Natural killer cell (primary cell): Measurements from ENCODE around the gene LIMS1. TPM values are rescaled to one million over a fixed set of nuclear protein-coding genes. Genes with fewer than 3 reads are reported as not detected.
"Not testable (repeated sequence)": the region's sequence is repeated elsewhere in the genome, so short reads cannot be mapped to it uniquely, and the experiment has no call there.

ENCODE experiments used
- ATAC-seq, 3 donors: fragments of 150-1000 bp in 2 of 3; fragments of 200-7000 bp in 1 of 3; cut with Tn5 transposase; 1 replicate in 1 of 3; 2 replicates in 2 of 3; pipeline ENCODE4 v1.10.0; 2021; ENCODE audit warnings: mild to moderate bottlenecking in 2 of 3, moderate library complexity in 2 of 3
- DNase-seq, 2 donors: peaks; one replicate each; pipeline versions ENCODE4 v3.0.0 to v3.0.0-alpha.2; 2013 to 2021; ENCODE audit warnings: mixed read lengths in 1 of 2
- H3K27ac ChIP-seq: one replicate; pipeline ENCODE4 v1.5.1; 2013; ENCODE audit warnings: mild to moderate bottlenecking, low read length
- H3K27me3 ChIP-seq: one replicate; pipeline ENCODE4 v1.6.1; 2013; ENCODE audit warnings: low read length; ENCODE audit not compliant: control insufficient read depth, insufficient read depth
- H3K36me3 ChIP-seq: one replicate; pipeline ENCODE4 v1.6.1; 2013; ENCODE audit warnings: low read length; ENCODE audit not compliant: control insufficient read depth, insufficient read depth
- H3K4me1 ChIP-seq: one replicate; pipeline ENCODE4 v1.6.1; 2013; ENCODE audit warnings: low read length; ENCODE audit not compliant: control insufficient read depth, insufficient read depth
- H3K4me3 ChIP-seq: one replicate; pipeline ENCODE4 v1.5.1; 2013; ENCODE audit warnings: low read length
- H3K9me3 ChIP-seq: one replicate; pipeline ENCODE4 v1.6.1; 2013; ENCODE audit warnings: low read length; ENCODE audit not compliant: control insufficient read depth, insufficient read depth
- H3K27ac Mint-ChIP-seq, 2 donors: one replicate each; pipeline ENCODE4 v1.8.0; 2022; ENCODE audit warnings: mild to moderate bottlenecking in 2 of 2, mixed read lengths in 2 of 2, moderate library complexity in 1 of 2
- H3K27me3 Mint-ChIP-seq, 2 donors: one replicate each; pipeline ENCODE4 v1.8.0; 2022; ENCODE audit warnings: low read depth in 2 of 2, mixed read lengths in 2 of 2
- H3K36me3 Mint-ChIP-seq: one replicate; pipeline ENCODE4 v1.8.0; 2022; ENCODE audit warnings: mixed read lengths
- H3K4me1 Mint-ChIP-seq, 2 donors: one replicate each; pipeline ENCODE4 v1.8.0; 2022; ENCODE audit warnings: mixed read lengths in 2 of 2
- H3K4me3 Mint-ChIP-seq: one replicate; pipeline ENCODE4 v1.8.0; 2022; ENCODE audit warnings: mild to moderate bottlenecking, moderate library complexity, mixed read lengths
- H3K9me3 Mint-ChIP-seq, 2 donors: one replicate each; pipeline ENCODE4 v1.8.0; 2022; ENCODE audit warnings: mixed read lengths in 2 of 2
- WGBS: methylation state at CpG from one replicate; pipeline ENCODE4 v1.1.7; 2013; ENCODE audit warnings: missing lambda C conversion rate; ENCODE audit not compliant: insufficient coverage; 5-methylcytosine and 5-hydroxymethylcytosine counted together
- intact Hi-C: fragments of 100-400 bp; cut with micrococcal nuclease; formaldehyde crosslinking; loops from one replicate; pipeline ENCODE4 v1.14.2; 2022
- total RNA-seq, 4 donors: library from RNA; stranded (reverse); fragments of 120-200 nt in 1 of 4; gene quantifications; one replicate each; pipeline versions ENCODE4 v1.2.3 to v1.2.4, GENCODE V29; 2013 to 2022
- TF ChIP-seq, protein P1 (sequence below): fragments of 200-600 bp; IDR thresholded peaks from one replicate; pipeline ENCODE4 v1.8.0; 2022; ENCODE audit warnings: antibody characterized with exemption

The LIMS1 gene
- total RNA-seq, 3 donors from 2014 or later (not counting 1 experiment from before 2014, with no cell fraction given), result 31.6 to 41.4 (median 34.8) TPM

DNA sequence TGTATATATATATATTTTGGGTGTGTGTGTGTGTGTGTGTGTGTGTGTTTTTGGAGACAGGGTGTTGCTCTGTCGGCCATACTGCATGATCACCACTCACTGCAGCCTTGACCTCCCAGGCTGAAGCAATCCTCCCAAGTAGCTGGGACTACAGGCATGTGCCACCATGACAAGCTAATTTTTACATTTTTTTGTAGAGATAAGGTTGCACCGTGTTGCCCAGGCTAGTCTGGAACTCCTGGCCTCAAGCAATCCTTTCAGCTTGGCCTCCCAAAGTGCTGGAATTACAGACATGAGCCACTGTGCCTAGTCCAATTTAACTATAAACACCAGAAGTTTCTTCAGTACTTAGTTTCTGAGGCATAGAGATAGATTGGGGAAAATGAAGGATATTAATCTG is 18.3 kb downstream of the LIMS1 start:
- no peak overlapping the region for H3K4me3 Mint-ChIP-seq
- intact Hi-C loops, result no loop called here
- H3K27ac Mint-ChIP-seq, result no peak overlapping the region
- H3K36me3 Mint-ChIP-seq, result no peaks in the 10 kb centered on the region
- Histone ChIP-seq H3K27me3 (no peaks in the 10 kb centered on the region), H3K27ac (no peak overlapping the region), H3K4me3 (no peak overlapping the region), H3K9me3 (no peaks in the 10 kb centered on the region), H3K36me3 (no peaks in the 10 kb centered on the region), H3K4me1 (no peaks in the 10 kb centered on the region)
- TF ChIP-seq, protein P1, sequence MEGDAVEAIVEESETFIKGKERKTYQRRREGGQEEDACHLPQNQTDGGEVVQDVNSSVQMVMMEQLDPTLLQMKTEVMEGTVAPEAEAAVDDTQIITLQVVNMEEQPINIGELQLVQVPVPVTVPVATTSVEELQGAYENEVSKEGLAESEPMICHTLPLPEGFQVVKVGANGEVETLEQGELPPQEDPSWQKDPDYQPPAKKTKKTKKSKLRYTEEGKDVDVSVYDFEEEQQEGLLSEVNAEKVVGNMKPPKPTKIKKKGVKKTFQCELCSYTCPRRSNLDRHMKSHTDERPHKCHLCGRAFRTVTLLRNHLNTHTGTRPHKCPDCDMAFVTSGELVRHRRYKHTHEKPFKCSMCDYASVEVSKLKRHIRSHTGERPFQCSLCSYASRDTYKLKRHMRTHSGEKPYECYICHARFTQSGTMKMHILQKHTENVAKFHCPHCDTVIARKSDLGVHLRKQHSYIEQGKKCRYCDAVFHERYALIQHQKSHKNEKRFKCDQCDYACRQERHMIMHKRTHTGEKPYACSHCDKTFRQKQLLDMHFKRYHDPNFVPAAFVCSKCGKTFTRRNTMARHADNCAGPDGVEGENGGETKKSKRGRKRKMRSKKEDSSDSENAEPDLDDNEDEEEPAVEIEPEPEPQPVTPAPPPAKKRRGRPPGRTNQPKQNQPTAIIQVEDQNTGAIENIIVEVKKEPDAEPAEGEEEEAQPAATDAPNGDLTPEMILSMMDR, result no peak
- H3K27me3 Mint-ChIP-seq, result no peaks in the 10 kb centered on the region
- H3K4me1 Mint-ChIP-seq, result peaks cover 16 to 17% of the 10 kb centered on the region in 2 donors
- ATAC-seq (no peak), DNase-seq (no peak)
- WGBS, result 96% methylated on average over 2 of the region's 2 CpGs
- no peaks in the 10 kb centered on the region for H3K9me3 Mint-ChIP-seq

DNA sequence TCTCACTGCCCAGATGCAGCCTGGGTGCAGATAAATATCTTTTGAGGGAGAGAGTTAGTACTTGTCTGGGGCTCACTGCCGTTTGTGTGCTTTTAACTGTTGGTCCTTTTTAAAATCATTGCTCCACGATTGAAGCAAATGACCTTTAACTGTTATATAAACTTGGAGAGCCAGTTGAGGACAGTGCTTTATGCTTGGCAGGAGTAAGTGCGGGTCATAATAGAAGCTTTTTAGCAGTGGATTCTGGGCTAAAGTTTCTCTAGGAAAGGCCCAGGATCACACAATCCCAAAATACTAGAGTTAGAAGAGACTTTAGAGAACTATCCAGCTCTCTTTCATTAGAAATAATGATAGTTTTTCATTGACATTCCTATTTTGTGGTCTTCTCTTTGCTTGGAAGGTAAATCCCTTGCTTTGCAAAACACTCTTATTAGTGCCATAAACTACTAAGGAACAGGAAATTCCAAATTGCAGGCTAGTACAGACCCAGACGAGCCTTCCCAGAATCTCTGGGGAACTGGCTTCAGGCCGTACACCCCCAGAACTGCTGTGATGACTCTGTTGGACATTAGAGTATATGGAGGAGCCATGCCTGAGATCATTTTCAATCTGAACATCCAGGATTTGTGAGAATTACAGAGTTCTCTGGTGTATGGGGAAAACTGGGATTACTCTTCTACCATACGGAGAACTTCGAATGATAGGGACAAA is 19.1 kb downstream of the LIMS1 start:
- intact Hi-C loops, result no loop called here
- Histone ChIP-seq H3K4me1 (no peaks in the 10 kb centered on the region), H3K36me3 (no peaks in the 10 kb centered on the region), H3K4me3 (no peak overlapping the region), H3K27me3 (no peaks in the 10 kb centered on the region), H3K9me3 (no peaks in the 10 kb centered on the region), H3K27ac (no peak overlapping the region)
- WGBS, result 87% methylated on average over 7 of the region's 7 CpGs
- no peak overlapping the region for H3K4me3 Mint-ChIP-seq
- H3K27me3 Mint-ChIP-seq, result no peaks in the 10 kb centered on the region
- TF ChIP-seq, protein P1, result no peak
- H3K36me3 Mint-ChIP-seq, result no peaks in the 10 kb centered on the region
- H3K4me1 Mint-ChIP-seq, result peaks cover 11 to 17% of the 10 kb centered on the region in 2 donors
- no peak for DNase-seq
- no peaks in the 10 kb centered on the region for H3K9me3 Mint-ChIP-seq
- H3K27ac Mint-ChIP-seq, result no peak overlapping the region
- ATAC-seq, result no peak

DNA sequence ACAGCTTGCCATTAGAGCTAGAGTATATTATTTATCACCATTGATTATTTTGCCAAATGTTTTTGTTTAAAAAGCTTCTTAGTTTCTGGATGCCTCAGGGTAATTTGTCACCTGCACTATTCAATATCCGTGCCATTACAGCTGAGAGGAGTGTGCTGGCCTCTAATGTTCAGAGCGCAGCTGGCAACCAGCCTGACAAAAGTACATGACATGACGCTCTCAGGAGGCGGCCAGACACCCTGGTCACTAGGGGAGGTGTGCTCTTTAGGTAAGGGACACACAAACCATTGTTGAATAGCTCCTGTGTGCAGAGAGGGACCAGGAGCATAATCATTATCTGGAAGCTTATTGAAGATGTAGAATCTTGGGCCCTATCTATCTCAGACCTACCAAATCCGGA is 20.3 kb downstream of the LIMS1 start:
- no peaks in the 10 kb centered on the region for H3K9me3 Mint-ChIP-seq
- Histone ChIP-seq H3K27ac (no peak overlapping the region), H3K36me3 (no peaks in the 10 kb centered on the region), H3K27me3 (no peaks in the 10 kb centered on the region), H3K9me3 (no peaks in the 10 kb centered on the region), H3K4me1 (no peaks in the 10 kb centered on the region), H3K4me3 (no peak overlapping the region)
- H3K4me1 Mint-ChIP-seq, result peaks cover 11 to 17% of the 10 kb centered on the region in 2 donors
- DNase-seq (no peak), ATAC-seq (no peak)
- H3K27ac Mint-ChIP-seq, result no peak overlapping the region
- TF ChIP-seq, protein P1, result no peak
- intact Hi-C loops, result no loop called here
- no peaks in the 10 kb centered on the region for H3K36me3 Mint-ChIP-seq
- H3K27me3 Mint-ChIP-seq, result no peaks in the 10 kb centered on the region
- WGBS, result 98% methylated on average over 5 of the region's 5 CpGs
- no peak overlapping the region for H3K4me3 Mint-ChIP-seq

DNA sequence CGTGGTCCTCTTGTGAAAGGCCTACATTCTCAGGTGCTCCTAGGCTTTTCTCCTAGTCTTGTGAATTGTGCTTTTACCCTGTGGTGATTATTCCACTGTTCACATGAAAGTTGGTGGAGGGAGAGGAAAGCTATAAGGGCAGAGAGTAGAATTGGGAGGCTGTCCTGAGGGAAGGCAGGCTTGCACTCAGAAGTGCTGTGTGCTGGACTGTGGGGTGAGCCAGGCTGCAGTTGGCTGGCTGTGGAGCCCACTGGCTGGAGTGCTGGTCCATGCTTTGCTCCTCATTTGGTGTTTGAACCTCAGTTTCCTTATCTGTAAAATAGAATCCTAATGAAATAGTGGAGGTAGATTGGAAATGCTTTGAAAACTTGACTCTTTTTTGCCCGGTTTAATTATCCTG is 21.3 kb downstream of the LIMS1 start:
- Mint-ChIP-seq H3K27ac (no peak overlapping the region), H3K27me3 (no peaks in the 10 kb centered on the region), H3K36me3 (no peaks in the 10 kb centered on the region), H3K4me1 (peaks cover 16 to 17% of the 10 kb centered on the region in 2 donors), H3K9me3 (no peaks in the 10 kb centered on the region), H3K4me3 (no peak overlapping the region)
- H3K27me3 ChIP-seq, result no peaks in the 10 kb centered on the region
- H3K36me3 ChIP-seq, result no peaks in the 10 kb centered on the region
- no peak overlapping the region for H3K27ac ChIP-seq
- H3K4me1 ChIP-seq, result no peaks in the 10 kb centered on the region
- no peak overlapping the region for H3K4me3 ChIP-seq
- intact Hi-C loops, result no loop called here
- no peak for DNase-seq
- TF ChIP-seq, protein P1, result no peak
- WGBS, result 100% methylated on average over 1 of the region's 2 CpGs
- no peak for ATAC-seq
- H3K9me3 ChIP-seq, result no peaks in the 10 kb centered on the region

DNA sequence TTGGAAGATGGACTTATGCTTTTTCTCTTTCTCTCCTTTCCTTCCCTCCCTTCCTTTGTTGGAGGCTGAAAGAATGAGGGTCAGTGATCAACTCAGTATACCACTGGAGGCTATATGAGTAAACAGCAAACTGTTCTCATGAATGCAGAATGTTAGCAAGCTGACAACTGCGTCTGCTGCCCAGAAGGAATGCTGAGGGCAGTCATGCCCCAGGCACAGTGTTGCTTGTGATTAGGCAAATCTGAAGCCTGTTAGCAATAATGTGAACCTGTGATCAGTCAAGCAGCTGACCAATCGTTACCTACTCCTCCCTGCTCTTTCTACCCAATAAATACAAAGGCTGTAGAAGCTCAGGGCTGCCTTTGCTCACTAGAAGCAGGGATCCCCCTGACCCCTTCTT is 22.3 kb downstream of the LIMS1 start:
- H3K9me3 Mint-ChIP-seq, DNase-seq, H3K36me3 Mint-ChIP-seq, H3K27ac ChIP-seq, H3K4me1 ChIP-seq, ATAC-seq, H3K36me3 ChIP-seq, H3K27me3 ChIP-seq, H3K27me3 Mint-ChIP-seq, H3K27ac Mint-ChIP-seq, intact Hi-C loops, H3K4me3 ChIP-seq, H3K4me3 Mint-ChIP-seq, H3K9me3 ChIP-seq: not testable (repeated sequence)
- WGBS, result 95% methylated on average over 2 of the region's 2 CpGs
- H3K4me1 Mint-ChIP-seq, result peaks cover 17% of the 10 kb centered on the region in 2 donors
